ENCODE results near the gene LSG1. TPM values are rescaled to one million over a fixed set of nuclear protein-coding genes. Genes with fewer than 3 reads are reported as not detected.

LSG1 gene
- total RNA-seq, 1 experiment from 2014 or later = 45.8 TPM

DNA sequence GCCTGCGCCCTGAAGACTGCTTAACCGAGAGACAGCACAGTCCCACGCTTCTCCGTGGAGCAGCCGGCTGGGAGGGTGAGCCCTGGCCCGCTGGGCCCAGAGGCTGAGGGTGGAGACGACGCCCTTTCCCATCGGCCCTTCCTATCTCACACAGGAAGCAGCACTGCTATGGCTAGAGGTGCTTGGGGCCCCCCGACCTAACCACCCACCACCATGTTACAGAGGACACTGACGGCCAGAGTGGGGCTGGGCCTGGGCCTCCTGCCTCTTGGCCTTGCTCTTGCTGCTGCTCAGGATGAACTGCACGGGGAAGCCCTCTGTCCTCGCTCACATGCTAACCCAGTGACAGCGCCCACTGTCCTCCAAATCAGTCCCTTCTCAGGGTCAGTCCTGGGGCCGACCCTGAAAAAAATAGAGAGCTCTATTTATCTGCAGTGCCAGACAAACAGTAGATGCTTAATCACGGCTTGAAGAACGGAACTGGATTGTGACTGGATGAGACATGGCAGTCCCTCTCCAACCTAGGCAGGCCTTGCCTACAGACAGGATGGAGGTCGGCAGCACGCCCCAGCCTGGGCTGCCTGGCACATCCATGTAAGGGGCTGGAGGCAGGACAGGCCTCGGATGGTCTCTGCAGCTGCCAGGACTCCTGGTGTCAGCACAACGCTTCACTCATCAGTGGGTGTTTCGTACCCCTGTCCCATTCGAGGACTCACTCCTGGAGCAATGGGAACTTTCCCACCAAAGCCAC, 53.0 kb downstream of the LSG1 start (continued):
- TF ChIP-seq, protein P1, sequence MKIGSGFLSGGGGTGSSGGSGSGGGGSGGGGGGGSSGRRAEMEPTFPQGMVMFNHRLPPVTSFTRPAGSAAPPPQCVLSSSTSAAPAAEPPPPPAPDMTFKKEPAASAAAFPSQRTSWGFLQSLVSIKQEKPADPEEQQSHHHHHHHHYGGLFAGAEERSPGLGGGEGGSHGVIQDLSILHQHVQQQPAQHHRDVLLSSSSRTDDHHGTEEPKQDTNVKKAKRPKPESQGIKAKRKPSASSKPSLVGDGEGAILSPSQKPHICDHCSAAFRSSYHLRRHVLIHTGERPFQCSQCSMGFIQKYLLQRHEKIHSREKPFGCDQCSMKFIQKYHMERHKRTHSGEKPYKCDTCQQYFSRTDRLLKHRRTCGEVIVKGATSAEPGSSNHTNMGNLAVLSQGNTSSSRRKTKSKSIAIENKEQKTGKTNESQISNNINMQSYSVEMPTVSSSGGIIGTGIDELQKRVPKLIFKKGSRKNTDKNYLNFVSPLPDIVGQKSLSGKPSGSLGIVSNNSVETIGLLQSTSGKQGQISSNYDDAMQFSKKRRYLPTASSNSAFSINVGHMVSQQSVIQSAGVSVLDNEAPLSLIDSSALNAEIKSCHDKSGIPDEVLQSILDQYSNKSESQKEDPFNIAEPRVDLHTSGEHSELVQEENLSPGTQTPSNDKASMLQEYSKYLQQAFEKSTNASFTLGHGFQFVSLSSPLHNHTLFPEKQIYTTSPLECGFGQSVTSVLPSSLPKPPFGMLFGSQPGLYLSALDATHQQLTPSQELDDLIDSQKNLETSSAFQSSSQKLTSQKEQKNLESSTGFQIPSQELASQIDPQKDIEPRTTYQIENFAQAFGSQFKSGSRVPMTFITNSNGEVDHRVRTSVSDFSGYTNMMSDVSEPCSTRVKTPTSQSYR (CRISPR knock-in tag; IDR thresholded peaks at IDR 0.05) = no peak
- no peak for TF ChIP-seq ETV6 (CRISPR knock-in tag; IDR thresholded peaks at IDR 0.05)
- TF ChIP-seq KAT7 (CRISPR knock-in tag; IDR thresholded peaks at IDR 0.05; ENCODE audit: borderline replicate concordance) = no peak
- TF ChIP-seq, protein P2, sequence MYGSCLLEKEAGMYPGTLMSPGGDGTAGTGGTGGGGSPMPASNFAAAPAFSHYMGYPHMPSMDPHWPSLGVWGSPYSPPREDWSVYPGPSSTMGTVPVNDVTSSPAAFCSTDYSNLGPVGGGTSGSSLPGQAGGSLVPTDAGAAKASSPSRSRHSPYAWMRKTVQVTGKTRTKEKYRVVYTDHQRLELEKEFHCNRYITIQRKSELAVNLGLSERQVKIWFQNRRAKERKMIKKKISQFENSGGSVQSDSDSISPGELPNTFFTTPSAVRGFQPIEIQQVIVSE (CRISPR knock-in tag; IDR thresholded peaks at IDR 0.05; ENCODE audit: borderline replicate concordance) = no peak

DNA sequence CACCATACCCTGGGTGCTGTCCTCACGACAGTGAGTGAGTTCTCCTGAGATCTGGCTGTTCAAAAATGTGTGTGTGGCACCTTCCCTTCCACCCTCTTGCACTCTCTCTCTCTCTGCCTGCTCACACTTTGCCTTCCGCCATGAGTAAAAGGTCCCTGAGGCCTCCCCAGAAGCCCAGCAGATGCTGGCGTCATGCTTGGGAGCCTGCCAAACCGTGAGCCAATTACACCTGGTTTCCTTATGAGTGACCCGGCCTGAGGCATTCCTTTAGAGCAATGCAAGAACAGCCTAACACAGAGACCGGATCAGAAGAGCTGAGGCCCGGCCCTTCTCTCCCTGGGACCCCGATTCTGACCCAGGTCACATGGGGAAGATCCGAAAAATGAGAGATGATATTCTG, 54.2 kb downstream of the LSG1 start:
- H3K4me3 Mint-ChIP-seq = no peak overlapping the region
- DNase-seq (ENCODE audit: low spot score) (no peak), ATAC-seq (no peak)
- H3K4me1 Mint-ChIP-seq = no peaks in the 10 kb centered on the region
- no peak for TF ChIP-seq ZBTB21 (CRISPR knock-in tag; IDR thresholded peaks at IDR 0.05; ENCODE audit: borderline replicate concordance)
- TF ChIP-seq ZNF232 (CRISPR knock-in tag; IDR thresholded peaks at IDR 0.05) = no peak
- no peak for TF ChIP-seq ETV6 (CRISPR knock-in tag; IDR thresholded peaks at IDR 0.05)
- no peak for TF ChIP-seq NR2C2 (CRISPR knock-in tag; IDR thresholded peaks at IDR 0.05)
- ChIA-PET POLR2A (no interaction called here), CTCF (no interaction called here)
- no peaks in the 10 kb centered on the region for H3K9me3 Mint-ChIP-seq
- H3K27ac Mint-ChIP-seq = no peak overlapping the region
- H3K27me3 Mint-ChIP-seq (ENCODE audit: low read depth) = no peaks in the 10 kb centered on the region
- peaks cover 2% of the 10 kb centered on the region; the same call in 1 of the 2 replicates for H3K36me3 Mint-ChIP-seq

DNA sequence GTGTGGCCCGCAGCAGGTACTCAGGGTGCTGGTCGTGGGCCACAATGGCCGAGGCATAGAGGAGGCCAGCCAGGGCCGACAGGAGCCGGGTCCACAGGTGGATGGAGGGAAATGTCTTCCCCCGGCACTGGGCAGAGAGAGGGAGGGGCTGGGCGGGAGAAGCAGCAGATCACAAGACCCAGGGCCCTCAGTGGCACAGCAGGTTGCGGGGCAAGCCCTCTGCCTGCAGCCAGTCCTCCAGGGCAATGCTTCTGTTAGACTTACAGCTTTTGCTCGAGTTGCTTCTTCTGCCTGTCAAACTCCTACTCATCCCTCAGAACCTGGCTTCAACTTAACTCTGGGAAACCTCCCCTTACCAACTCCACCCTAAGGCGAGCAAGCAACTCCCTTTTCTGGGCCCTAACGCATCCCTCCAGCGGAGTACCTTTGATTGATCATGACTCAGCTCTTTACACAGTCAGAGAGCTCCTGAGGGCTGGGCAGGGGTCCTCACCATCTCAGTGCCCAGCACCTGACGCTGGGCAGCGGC, 54.8 kb downstream of the LSG1 start:
- POLR2A ChIA-PET = no interaction called here
- Mint-ChIP-seq H3K27ac (no peak overlapping the region), H3K4me3 (no peak overlapping the region), H3K36me3 (peaks cover 2% of the 10 kb centered on the region; the same call in 1 of the 2 replicates), H3K9me3 (no peaks in the 10 kb centered on the region), H3K4me1 (no peaks in the 10 kb centered on the region), H3K27me3 (ENCODE audit: low read depth) (no peaks in the 10 kb centered on the region)
- CTCF ChIA-PET = interaction anchor here (2.3 kb wide), 1 partner anchor 12 kb away, joined by 7 read pairs; no protein-coding TSS in a partner anchor
- ATAC-seq (no peak; the same call in 1 of the 2 replicates), DNase-seq (ENCODE audit: low spot score) (no peak)
- TF ChIP-seq NFE2L1 (CRISPR knock-in tag; IDR thresholded peaks at IDR 0.05) (no peak), KAT7 (CRISPR knock-in tag; IDR thresholded peaks at IDR 0.05; ENCODE audit: borderline replicate concordance) (no peak), GRHL2 (CRISPR knock-in tag; IDR thresholded peaks at IDR 0.05; ENCODE audit: insufficient replicate concordance, severe bottlenecking) (no peak), HMGA2 (CRISPR knock-in tag; IDR thresholded peaks at IDR 0.05) (no peak), OVOL2 (CRISPR knock-in tag; IDR thresholded peaks at IDR 0.05; ENCODE audit: borderline replicate concordance) (no peak)
- TF ChIP-seq, protein P3, sequence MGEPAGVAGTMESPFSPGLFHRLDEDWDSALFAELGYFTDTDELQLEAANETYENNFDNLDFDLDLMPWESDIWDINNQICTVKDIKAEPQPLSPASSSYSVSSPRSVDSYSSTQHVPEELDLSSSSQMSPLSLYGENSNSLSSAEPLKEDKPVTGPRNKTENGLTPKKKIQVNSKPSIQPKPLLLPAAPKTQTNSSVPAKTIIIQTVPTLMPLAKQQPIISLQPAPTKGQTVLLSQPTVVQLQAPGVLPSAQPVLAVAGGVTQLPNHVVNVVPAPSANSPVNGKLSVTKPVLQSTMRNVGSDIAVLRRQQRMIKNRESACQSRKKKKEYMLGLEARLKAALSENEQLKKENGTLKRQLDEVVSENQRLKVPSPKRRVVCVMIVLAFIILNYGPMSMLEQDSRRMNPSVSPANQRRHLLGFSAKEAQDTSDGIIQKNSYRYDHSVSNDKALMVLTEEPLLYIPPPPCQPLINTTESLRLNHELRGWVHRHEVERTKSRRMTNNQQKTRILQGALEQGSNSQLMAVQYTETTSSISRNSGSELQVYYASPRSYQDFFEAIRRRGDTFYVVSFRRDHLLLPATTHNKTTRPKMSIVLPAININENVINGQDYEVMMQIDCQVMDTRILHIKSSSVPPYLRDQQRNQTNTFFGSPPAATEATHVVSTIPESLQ (CRISPR knock-in tag; IDR thresholded peaks at IDR 0.05) = no peak
- TF ChIP-seq, protein P4, sequence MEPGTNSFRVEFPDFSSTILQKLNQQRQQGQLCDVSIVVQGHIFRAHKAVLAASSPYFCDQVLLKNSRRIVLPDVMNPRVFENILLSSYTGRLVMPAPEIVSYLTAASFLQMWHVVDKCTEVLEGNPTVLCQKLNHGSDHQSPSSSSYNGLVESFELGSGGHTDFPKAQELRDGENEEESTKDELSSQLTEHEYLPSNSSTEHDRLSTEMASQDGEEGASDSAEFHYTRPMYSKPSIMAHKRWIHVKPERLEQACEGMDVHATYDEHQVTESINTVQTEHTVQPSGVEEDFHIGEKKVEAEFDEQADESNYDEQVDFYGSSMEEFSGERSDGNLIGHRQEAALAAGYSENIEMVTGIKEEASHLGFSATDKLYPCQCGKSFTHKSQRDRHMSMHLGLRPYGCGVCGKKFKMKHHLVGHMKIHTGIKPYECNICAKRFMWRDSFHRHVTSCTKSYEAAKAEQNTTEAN (CRISPR knock-in tag; IDR thresholded peaks at IDR 0.05) = no peak
- TF ChIP-seq, protein P5, sequence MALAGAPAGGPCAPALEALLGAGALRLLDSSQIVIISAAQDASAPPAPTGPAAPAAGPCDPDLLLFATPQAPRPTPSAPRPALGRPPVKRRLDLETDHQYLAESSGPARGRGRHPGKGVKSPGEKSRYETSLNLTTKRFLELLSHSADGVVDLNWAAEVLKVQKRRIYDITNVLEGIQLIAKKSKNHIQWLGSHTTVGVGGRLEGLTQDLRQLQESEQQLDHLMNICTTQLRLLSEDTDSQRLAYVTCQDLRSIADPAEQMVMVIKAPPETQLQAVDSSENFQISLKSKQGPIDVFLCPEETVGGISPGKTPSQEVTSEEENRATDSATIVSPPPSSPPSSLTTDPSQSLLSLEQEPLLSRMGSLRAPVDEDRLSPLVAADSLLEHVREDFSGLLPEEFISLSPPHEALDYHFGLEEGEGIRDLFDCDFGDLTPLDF (CRISPR knock-in tag; IDR thresholded peaks at IDR 0.05) = no peak
- TF ChIP-seq, protein P6, sequence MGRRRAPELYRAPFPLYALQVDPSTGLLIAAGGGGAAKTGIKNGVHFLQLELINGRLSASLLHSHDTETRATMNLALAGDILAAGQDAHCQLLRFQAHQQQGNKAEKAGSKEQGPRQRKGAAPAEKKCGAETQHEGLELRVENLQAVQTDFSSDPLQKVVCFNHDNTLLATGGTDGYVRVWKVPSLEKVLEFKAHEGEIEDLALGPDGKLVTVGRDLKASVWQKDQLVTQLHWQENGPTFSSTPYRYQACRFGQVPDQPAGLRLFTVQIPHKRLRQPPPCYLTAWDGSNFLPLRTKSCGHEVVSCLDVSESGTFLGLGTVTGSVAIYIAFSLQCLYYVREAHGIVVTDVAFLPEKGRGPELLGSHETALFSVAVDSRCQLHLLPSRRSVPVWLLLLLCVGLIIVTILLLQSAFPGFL (CRISPR knock-in tag; IDR thresholded peaks at IDR 0.05; ENCODE audit: borderline replicate concordance) = no peak
- TF ChIP-seq, protein P7, sequence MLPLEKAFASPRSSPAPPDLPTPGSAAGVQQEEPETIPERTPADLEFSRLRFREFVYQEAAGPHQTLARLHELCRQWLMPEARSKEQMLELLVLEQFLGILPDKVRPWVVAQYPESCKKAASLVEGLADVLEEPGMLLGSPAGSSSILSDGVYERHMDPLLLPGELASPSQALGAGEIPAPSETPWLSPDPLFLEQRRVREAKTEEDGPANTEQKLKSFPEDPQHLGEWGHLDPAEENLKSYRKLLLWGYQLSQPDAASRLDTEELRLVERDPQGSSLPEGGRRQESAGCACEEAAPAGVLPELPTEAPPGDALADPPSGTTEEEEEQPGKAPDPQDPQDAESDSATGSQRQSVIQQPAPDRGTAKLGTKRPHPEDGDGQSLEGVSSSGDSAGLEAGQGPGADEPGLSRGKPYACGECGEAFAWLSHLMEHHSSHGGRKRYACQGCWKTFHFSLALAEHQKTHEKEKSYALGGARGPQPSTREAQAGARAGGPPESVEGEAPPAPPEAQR (CRISPR knock-in tag; IDR thresholded peaks at IDR 0.05) = no peak
- TF ChIP-seq, protein P8, sequence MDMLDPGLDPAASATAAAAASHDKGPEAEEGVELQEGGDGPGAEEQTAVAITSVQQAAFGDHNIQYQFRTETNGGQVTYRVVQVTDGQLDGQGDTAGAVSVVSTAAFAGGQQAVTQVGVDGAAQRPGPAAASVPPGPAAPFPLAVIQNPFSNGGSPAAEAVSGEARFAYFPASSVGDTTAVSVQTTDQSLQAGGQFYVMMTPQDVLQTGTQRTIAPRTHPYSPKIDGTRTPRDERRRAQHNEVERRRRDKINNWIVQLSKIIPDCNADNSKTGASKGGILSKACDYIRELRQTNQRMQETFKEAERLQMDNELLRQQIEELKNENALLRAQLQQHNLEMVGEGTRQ (CRISPR knock-in tag; IDR thresholded peaks at IDR 0.05) = no peak
